Loucy (cell line): ENCODE results near the gene TBC1D2B.

Source experiments
- CTCF ChIP-seq: fragments of 200-600 bp; sonication (generic); conservative IDR thresholded peaks from 2 replicates; pipeline ENCODE4 v1.5.1; 2014; ENCODE audit warnings: mild to moderate bottlenecking, antibody characterized with exemption, low read length
- EZH2phosphoT487 ChIP-seq: fragments of 200-600 bp; IDR thresholded peaks from 2 replicates; pipeline ENCODE4 v1.6.1; 2018; ENCODE audit warnings: antibody characterized with exemption, mild to moderate bottlenecking, moderate library complexity, borderline replicate concordance

GRCh38 chr15:78110096-78110495 lies 32.6 kb upstream of the TBC1D2B start:
- no peak for TF ChIP-seq CTCF
- TF ChIP-seq EZH2phosphoT487: no peak
